ENCODE data around the gene LYPD4.

LYPD4 gene

GRCh38 chr19:41849067-41849466 lies 4.6 kb upstream of the LYPD4 start:
- DNase-seq, result no peak

- no peak for DNase-seq
Observed at GRCh38 chr19:41848666-41849065, 4.2 kb upstream of the LYPD4 start.

- no peak for DNase-seq
Observed at GRCh38 chr19:41847351-41848105, 3.0 kb upstream of the LYPD4 start.

GRCh38 chr19:41845051-41845590 lies 638 bp upstream of the LYPD4 start:
- DNase-seq, result no peak

- no peak for DNase-seq
Observed at GRCh38 chr19:41845001-41845050, 343 bp upstream of the LYPD4 start, which contains the start of gene DMRTC2. TSS of gene DMRTC2 (plus strand) at chr19:41845042. CDS start at chr19:41847429, 2,387 bp downstream.

- DNase-seq, result no peak
Observed at GRCh38 chr19:41843371-41843770, 1.1 kb downstream of the LYPD4 start.

DNA sequence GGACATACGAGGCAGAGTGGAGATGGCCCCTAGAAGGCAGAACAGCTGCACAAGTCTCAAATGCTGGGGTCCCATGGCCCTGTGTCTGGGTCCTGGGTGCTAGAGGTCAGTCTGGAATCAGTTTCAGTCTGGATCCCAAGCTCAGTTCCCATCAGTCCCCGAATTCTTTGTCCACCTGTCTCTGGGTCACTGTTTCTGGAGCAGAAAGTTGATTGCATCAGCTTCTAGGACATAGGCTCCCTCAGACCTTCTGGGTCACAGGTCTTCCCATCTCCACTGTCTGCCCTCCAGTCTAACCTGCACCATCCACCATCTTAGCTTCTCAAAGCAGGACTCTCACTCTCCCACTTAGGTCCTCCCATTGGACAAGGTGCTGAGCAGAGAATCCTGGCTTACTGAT lies 5.3 kb downstream of the LYPD4 start:
- no peak for DNase-seq

GRCh38 chr19:41837981-41838708 lies 6.3 kb downstream of the LYPD4 start:
- DNase-seq, result no peak

DNA sequence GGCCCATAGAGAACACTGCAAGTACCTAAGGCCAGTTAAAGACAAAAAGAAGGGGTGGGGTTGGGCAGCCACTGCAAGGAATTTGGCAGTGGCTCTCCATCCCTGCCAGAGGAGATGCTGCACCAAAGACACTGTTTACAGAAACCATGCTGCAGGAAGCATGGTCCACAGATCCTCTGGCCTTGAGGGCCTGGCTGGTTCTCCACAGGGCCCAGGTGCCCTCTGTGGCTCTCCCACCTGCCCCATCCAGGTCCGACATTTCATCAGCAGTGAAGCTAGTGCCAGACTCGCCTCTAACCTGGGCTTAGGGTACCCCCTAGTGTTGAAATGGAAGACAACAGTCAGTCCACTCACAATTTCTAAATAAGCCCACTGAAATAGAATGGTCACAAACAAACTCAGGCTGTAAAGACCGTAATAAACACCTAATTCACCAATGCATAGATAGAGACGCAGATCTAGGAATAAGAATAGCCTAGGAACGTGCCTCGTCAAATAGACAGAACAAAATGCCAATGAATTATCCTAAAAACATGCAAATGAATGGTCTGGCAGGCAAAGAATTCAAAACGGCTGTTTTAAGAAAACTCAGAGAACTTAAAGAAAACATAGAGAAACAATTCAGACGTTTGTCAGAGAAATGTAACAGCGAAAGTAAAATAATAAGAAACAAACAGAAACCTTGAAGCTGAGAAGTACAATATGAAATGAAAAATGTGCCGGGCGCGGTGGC lies 23.3 kb downstream of the LYPD4 start:
- peak; percentile 7 for DNase-seq

- DNase-seq, result no peak
Observed at GRCh38 chr19:41816761-41817160, 27.7 kb downstream of the LYPD4 start.

DNA sequence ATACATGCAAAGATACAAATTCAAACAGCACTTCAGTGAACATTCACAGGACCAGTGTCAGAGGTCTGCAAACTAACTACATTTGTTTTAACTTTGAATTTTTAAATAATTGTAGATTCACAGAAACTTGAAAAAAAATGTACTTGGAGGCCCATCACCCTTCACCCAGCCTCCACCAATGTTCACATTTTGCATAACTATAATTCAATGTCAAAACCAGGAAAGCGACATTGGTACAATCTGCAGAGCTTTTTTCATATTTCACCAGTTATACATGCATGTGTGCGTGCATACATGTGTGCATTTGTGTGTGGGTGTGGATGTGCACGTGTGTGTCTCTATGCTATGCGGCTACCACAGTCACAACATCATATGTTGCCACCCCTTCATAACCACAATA lies 29.2 kb downstream of the LYPD4 start:
- no peak for DNase-seq

DNA sequence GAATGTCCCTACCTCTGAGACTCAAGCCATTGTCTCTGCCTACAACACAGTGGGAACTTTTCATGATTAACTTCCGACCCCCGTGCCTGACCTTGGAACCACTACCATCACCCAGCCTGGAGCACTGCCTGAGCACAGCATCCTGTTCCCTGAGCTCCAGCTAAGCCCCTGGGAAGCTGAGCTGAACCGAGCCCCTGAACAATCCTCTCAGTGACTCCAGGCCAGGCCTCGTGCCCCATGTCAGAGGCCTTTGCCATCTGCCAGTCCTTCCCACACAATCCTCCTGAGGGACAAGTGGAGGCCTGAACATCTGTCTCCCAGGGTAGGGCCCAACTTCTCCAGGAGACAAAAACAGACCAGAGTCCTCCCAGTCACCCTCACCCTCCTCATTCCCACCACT lies 30.6 kb downstream of the LYPD4 start:
- DNase-seq, result no peak

DNA sequence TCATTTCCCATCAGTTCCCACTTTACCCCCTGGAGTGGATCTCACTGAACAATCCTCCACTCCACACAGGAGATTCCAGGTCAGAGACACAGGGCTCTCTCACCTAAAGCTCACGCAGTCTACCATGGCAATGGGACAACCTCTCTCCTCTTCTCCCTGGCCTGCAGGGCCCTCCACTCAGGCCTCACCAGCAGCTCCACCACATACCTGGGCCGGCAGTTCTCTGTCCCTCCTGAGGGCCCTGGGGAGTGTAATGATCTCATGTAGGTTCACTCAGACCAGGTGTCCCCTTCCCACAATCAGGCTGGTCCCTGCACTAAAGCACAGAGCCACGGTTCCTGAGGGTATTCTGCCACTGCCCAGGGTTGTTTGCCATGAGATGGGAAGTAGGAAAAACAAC lies 32.5 kb downstream of the LYPD4 start:
- DNase-seq, result no peak

DNA sequence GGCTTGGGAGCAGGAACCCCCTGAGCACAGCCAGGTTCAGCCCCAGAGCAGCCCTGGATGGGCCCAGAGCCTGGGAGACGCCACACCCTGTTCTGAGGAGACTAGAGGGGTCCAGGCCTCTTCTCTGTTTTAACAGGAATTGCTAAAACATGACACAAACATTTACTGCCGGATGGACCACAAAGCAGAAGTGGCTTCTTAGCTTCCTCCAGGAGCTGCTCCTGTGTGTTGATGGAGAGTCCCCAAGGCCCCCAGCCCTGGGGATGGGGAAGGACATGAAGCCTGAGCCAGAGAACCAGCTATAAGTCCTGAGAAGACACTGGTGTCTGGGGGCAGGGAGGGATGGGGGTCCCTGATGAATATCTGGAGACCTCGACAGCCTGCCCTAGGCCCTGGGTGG lies 33.4 kb downstream of the LYPD4 start:
- no peak for DNase-seq

DNA sequence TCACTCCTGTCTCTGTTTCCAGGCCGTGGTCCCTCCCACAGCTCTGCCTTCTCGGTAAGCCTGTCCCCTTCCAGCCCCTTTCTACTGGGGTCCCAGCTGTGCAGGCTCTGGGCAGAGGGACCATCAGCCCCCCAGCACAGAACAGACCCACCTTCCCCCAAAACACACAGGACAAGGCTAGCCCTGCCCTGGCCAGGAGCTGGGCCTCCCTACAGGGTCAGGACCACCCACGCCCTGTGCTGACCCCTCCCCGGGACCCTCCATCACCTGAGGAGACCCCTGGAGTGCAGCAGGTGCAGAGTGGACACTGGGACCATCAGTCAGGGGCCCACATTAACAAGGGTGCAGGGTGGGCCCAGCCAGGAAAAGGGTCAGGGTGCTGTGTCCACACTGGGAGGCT lies 34.2 kb downstream of the LYPD4 start:
- DNase-seq, result no peak

- no peak for DNase-seq
Observed at GRCh38 chr19:41808663-41809566, 35.6 kb downstream of the LYPD4 start.

DNA sequence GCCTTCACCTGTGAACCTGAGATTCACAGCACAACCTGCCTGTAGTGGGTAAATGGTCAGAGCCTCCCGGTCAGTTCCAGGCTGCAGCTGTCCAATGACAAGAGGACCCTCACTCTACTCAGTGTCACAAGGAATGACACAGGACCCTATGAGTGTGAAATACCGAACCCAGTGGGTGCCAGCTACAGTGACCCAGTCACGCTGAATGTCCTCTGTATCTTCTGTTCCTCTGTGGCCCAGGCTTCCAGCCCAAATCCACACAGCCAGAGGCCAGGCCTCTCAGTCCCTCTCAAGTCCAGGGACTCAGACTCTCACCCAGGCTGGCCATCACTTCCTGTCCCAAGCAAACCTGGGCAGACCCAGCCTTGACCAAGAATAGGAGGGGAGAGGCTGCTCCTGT lies 37.3 kb downstream of the LYPD4 start:
- DNase-seq, result no peak

GRCh38 chr19:41804336-41804735 lies 40.1 kb downstream of the LYPD4 start:
- no peak for DNase-seq

- no peak for DNase-seq
Observed at GRCh38 chr19:41802770-41803169, 41.7 kb downstream of the LYPD4 start.

- no peak for DNase-seq
Observed at GRCh38 chr19:41801792-41802211, 42.7 kb downstream of the LYPD4 start.

GRCh38 chr19:41801031-41801430 lies 43.5 kb downstream of the LYPD4 start:
- DNase-seq, result no peak

DNA sequence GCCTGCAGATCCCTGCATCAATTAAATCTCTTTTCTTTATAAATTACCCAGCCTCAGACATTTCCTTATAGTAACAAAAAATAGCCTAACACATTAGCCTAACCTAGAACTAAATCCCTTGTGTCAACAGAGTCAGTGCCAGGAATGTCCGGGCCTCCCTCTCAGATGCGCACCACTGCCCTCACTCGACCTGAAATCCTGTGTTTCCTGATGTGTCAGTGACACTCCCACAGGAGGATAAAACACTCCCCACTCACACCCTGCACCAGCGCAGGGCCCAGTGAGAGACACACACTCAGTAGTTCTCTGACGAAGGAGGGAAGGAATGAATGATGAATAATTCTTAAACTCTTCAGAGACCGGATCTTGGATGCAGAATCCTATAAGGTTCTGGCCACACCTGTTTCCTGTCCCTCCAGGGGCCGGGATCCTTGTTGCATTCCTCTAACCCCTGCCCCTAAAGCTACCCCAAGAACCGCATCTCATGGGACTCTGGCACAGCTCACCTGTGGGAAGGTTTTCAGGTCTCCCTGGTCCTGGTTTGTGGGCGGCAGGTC lies 45.0 kb downstream of the LYPD4 start:
- no peak for DNase-seq

DNA sequence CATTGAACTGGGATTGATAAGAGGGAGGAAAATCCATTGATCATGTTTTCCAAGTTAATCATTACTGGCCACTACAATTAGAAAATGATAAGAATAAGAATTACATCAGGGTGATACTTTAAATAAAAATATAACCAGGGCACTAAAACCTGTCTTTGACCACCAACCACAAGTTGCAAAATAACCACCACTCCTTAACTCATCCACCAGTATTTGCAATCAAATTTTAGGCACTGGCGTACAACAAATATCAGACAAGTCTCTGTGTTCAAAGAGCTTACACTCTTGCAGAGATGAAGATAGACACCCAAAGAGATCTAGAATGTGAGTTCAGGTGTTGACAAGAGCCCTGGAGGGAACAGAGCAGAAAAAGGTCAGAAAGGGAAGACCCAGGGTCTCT lies 47.6 kb downstream of the LYPD4 start:
- no peak for DNase-seq

All from fibroblast of upper back skin (primary cell).